WTC11 (cell line): ENCODE results near the gene WNT9B. TPM values are rescaled to one million over a fixed set of nuclear protein-coding genes. Genes with fewer than 3 reads are reported as not detected.
A peak's percentile ranks its signal among the peaks of the same experiment; 100 is the strongest.
"Not testable (repeated sequence)": the region's sequence is repeated elsewhere in the genome, so short reads cannot be mapped to it uniquely, and the experiment has no call there.

Source experiments
- ATAC-seq: fragments of 200-7000 bp; cut with Tn5 transposase; 2 replicates; pipeline ENCODE4 v1.10.0; 2021; ENCODE audit warnings: mild to moderate bottlenecking, moderate library complexity
- CTCF ChIA-PET: fragments of 300-600 bp; sonication (Branson Sonifier 250); formaldehyde crosslinking; loops from one replicate; lab custom pipeline; 2021; ENCODE audit warnings: antibody characterized with exemption; lab: Charles Lee
- POLR2A ChIA-PET: fragments of 350-600 bp; sonication (Branson Sonifier 250); formaldehyde crosslinking; loops from one replicate; lab custom pipeline; 2021; ENCODE audit warnings: antibody characterized with exemption; lab: Charles Lee
- DNase-seq: peaks from one replicate; pipeline ENCODE4 v3.0.0; 2021; ENCODE audit warnings: low spot score
- H3K27ac Mint-ChIP-seq: 2 replicates; pipeline ENCODE4 v1.8.0; 2021; ENCODE audit warnings: mixed read lengths
- H3K27me3 Mint-ChIP-seq: 2 replicates; pipeline ENCODE4 v1.8.0; 2021; ENCODE audit warnings: low read depth, mild to moderate bottlenecking, moderate library complexity, mixed read lengths
- H3K36me3 Mint-ChIP-seq: 2 replicates; pipeline ENCODE4 v1.8.0; 2021; ENCODE audit warnings: mixed read lengths
- H3K4me1 Mint-ChIP-seq: 2 replicates; pipeline ENCODE4 v1.8.0; 2022; ENCODE audit warnings: mixed read lengths
- H3K4me3 Mint-ChIP-seq: 2 replicates; pipeline ENCODE4 v1.8.0; 2021; ENCODE audit warnings: mild to moderate bottlenecking, moderate library complexity, mixed read lengths
- H3K9me3 Mint-ChIP-seq: 2 replicates; pipeline ENCODE4 v1.8.0; 2021; ENCODE audit warnings: mixed read lengths
- EMX1 ChIP-seq: fragments of 250-450 bp; sonication (Bioruptor Pico); IDR thresholded peaks from 2 replicates; pipeline ENCODE4 v1.8.0; 2021; ENCODE audit warnings: mild to moderate bottlenecking
- GABPB1 ChIP-seq: sonication (generic); formaldehyde crosslinking; IDR thresholded peaks from 2 replicates; pipeline ENCODE4 v1.8.1; 2023; ENCODE audit warnings: mild to moderate bottlenecking, missing genetic modification reagents
- HMGA2 ChIP-seq: fragments of 250-450 bp; sonication (Bioruptor Pico); IDR thresholded peaks from 2 replicates; pipeline ENCODE4 v1.4.0; 2021; ENCODE audit warnings: mild to moderate bottlenecking, moderate library complexity
- KAT7 ChIP-seq: sonication (generic); formaldehyde crosslinking; IDR thresholded peaks from 2 replicates; pipeline ENCODE4 v1.8.1; 2023; ENCODE audit warnings: missing genetic modification reagents, mild to moderate bottlenecking, borderline replicate concordance
- NFE2L1 ChIP-seq: sonication (generic); formaldehyde crosslinking; IDR thresholded peaks from 2 replicates; pipeline ENCODE4 v1.8.1; 2023; ENCODE audit warnings: missing genetic modification reagents
- ZNF263 ChIP-seq: sonication (generic); formaldehyde crosslinking; IDR thresholded peaks from 2 replicates; pipeline ENCODE4 v1.8.1; 2022; ENCODE audit warnings: low read depth, mild to moderate bottlenecking, moderate library complexity, missing genetic modification reagents
- ZNF416 ChIP-seq: fragments of 250-450 bp; sonication (Bioruptor Pico); IDR thresholded peaks from 2 replicates; pipeline ENCODE4 v1.9.0; 2021; ENCODE audit warnings: mild to moderate bottlenecking, inconsistent platforms
- total RNA-seq: library from RNA; stranded (reverse); gene quantifications from 3 replicates; pipeline ENCODE4 v1.2.3, GENCODE V29; 2021
- TF ChIP-seq, protein P1 (sequence below): sonication (generic); formaldehyde crosslinking; IDR thresholded peaks from 2 replicates; pipeline ENCODE4 v1.8.0; 2022; ENCODE audit warnings: missing genetic modification reagents
- TF ChIP-seq, protein P2 (sequence below): sonication (generic); formaldehyde crosslinking; IDR thresholded peaks from 2 replicates; pipeline ENCODE4 v1.8.1; 2022; ENCODE audit warnings: mild to moderate bottlenecking, moderate library complexity, missing genetic modification reagents
- TF ChIP-seq, protein P3 (sequence below): fragments of 200-600 bp; IDR thresholded peaks from 2 replicates; pipeline ENCODE4 v1.8.0; 2022; ENCODE audit warnings: antibody characterized with exemption
- TF ChIP-seq, protein P4 (sequence below): sonication (generic); formaldehyde crosslinking; IDR thresholded peaks from 2 replicates; pipeline ENCODE4 v1.8.1; 2023; ENCODE audit warnings: mild to moderate bottlenecking, moderate library complexity, missing genetic modification reagents
- TF ChIP-seq, protein P5 (sequence below): sonication (generic); formaldehyde crosslinking; IDR thresholded peaks from 2 replicates; pipeline ENCODE4 v1.8.0; 2022; ENCODE audit warnings: mild to moderate bottlenecking, missing genetic modification reagents

Gene WNT9B
- total RNA-seq, 1 experiment from 2014 or later = 0.87 TPM

DNA sequence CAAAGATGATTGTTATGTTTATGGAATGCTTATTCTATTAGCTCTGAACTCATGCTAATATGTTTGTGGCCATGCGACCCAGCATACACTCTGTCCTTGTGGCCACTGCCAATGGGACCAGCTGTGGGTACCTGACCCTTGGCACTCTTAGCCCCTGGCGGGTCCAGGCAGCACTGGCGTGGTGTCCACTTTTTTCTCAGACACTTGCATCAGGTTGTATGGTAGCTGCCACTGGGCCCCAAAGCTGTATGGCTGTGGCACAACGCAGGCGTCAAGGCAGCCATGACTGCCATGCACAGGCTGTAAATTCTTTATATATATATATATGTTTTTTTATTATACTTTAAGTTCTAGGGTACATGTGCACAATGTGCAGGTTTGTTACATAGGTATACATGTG, 12.2 kb upstream of the WNT9B start:
- no peak overlapping the region for H3K4me3 Mint-ChIP-seq
- DNase-seq (no peak), ATAC-seq (no peak)
- POLR2A ChIA-PET = no interaction called here
- peaks cover 19% of the 10 kb centered on the region for H3K9me3 Mint-ChIP-seq
- H3K4me1 Mint-ChIP-seq = peaks cover 13% of the 10 kb centered on the region; the same call in 1 of the 2 replicates
- peaks cover 10% of the 10 kb centered on the region for H3K36me3 Mint-ChIP-seq
- TF ChIP-seq, protein P1, sequence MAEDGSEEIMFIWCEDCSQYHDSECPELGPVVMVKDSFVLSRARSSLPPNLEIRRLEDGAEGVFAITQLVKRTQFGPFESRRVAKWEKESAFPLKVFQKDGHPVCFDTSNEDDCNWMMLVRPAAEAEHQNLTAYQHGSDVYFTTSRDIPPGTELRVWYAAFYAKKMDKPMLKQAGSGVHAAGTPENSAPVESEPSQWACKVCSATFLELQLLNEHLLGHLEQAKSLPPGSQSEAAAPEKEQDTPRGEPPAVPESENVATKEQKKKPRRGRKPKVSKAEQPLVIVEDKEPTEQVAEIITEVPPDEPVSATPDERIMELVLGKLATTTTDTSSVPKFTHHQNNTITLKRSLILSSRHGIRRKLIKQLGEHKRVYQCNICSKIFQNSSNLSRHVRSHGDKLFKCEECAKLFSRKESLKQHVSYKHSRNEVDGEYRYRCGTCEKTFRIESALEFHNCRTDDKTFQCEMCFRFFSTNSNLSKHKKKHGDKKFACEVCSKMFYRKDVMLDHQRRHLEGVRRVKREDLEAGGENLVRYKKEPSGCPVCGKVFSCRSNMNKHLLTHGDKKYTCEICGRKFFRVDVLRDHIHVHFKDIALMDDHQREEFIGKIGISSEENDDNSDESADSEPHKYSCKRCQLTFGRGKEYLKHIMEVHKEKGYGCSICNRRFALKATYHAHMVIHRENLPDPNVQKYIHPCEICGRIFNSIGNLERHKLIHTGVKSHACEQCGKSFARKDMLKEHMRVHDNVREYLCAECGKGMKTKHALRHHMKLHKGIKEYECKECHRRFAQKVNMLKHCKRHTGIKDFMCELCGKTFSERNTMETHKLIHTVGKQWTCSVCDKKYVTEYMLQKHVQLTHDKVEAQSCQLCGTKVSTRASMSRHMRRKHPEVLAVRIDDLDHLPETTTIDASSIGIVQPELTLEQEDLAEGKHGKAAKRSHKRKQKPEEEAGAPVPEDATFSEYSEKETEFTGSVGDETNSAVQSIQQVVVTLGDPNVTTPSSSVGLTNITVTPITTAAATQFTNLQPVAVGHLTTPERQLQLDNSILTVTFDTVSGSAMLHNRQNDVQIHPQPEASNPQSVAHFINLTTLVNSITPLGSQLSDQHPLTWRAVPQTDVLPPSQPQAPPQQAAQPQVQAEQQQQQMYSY (CRISPR knock-in tag) = no peak
- TF ChIP-seq, protein P2, sequence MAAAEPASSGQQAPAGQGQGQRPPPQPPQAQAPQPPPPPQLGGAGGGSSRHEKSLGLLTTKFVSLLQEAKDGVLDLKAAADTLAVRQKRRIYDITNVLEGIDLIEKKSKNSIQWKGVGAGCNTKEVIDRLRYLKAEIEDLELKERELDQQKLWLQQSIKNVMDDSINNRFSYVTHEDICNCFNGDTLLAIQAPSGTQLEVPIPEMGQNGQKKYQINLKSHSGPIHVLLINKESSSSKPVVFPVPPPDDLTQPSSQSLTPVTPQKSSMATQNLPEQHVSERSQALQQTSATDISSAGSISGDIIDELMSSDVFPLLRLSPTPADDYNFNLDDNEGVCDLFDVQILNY = no peak
- TF ChIP-seq EMX1 (CRISPR knock-in tag) (no peak), HMGA2 (CRISPR knock-in tag) (no peak), KAT7 (CRISPR knock-in tag) (no peak)
- H3K27me3 Mint-ChIP-seq = peaks cover 46% of the 10 kb centered on the region
- no peak overlapping the region for H3K27ac Mint-ChIP-seq
- CTCF ChIA-PET = no interaction called here

DNA sequence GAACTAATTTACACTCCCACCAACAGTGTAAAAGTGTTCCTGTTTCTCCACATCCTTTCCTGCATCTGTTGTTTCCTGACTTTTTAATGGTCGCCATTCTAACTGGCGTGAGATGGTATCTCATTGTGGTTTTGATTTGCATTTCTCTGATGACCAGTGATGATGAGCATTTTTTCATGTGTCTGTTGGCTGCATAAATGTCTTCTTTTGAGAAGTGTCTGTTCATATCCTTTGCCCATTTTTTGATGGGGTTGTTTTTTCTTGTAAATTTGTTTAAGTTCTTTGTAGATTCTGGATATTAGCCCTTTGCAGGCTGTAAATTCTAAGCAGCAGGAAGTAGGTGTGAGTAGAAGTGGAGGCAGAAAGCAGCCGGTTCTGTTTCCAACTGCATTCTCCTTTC, 10.8 kb upstream of the WNT9B start:
- Mint-ChIP-seq H3K9me3 (peaks cover 19% of the 10 kb centered on the region), H3K36me3 (peaks cover 10% of the 10 kb centered on the region), H3K27me3 (peaks cover 44% of the 10 kb centered on the region)
- POLR2A ChIA-PET, H3K4me1 Mint-ChIP-seq, DNase-seq, H3K27ac Mint-ChIP-seq, H3K4me3 Mint-ChIP-seq, ATAC-seq: not testable (repeated sequence)
- CTCF ChIA-PET = interaction anchor here (2.6 kb wide), 1 partner anchor 102 kb away, joined by 24 read pairs; no protein-coding TSS in a partner anchor

DNA sequence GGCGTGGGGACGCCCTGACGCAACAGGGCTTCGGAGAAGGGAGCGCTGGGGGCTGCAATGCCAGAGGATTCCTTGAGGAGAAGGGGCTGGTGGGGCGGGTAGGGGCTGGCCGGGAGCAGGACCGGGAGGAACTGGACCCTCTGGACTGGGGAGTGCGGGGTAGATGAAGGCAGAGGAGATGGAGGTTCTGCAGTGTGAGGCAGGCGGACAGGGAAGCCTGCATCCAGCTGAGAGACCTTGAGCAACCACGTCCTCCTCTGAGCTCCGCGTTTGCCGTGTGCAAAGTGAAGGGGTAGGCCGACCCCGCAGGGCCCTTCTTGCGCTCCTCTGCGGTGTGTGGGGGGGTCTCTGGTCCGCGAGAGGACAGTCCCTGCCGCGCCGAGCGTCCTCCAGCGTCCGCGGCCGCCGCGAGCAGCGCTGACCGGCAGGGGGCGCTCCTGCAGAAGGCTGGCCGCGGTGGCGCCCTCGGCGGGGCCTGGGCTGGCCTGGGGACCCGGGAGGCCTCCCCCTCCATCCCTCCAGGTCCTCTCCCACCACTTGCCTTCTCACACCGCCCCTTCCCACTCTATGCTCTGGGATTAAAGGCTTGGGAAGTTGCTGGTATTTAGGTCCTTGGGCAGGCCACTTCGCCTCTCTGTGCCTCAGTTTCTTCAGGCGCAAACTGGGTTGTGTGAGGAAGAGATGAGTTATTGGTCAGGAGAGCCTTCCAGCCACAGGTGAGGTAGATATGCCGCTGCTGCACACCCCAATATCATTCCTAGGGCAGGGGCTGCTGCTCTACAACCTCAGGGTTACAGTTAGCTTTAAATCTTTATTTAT, 9.6 kb upstream of the WNT9B start:
- peak; percentile 92 for ATAC-seq
- Mint-ChIP-seq H3K27ac (no peak overlapping the region), H3K27me3 (peaks cover 44% of the 10 kb centered on the region), H3K4me3 (peak overlapping the region; percentile 56), H3K9me3 (peaks cover 19% of the 10 kb centered on the region), H3K4me1 (peaks cover 3% of the 10 kb centered on the region; the same call in 1 of the 2 replicates), H3K36me3 (peaks cover 10% of the 10 kb centered on the region)
- ChIA-PET POLR2A (no interaction called here), CTCF (interaction anchor here (0.5 to 2.9 kb wide), 10 partner anchors 9 to 101 kb away, joined by 3 to 24 read pairs (median 4); no protein-coding TSS in a partner anchor)
- peak; percentile 78 for DNase-seq
- TF ChIP-seq, protein P2 = 0 out of 2 replicates have a peak, but pooled peaks have one; percentile 46
- TF ChIP-seq, protein P3, sequence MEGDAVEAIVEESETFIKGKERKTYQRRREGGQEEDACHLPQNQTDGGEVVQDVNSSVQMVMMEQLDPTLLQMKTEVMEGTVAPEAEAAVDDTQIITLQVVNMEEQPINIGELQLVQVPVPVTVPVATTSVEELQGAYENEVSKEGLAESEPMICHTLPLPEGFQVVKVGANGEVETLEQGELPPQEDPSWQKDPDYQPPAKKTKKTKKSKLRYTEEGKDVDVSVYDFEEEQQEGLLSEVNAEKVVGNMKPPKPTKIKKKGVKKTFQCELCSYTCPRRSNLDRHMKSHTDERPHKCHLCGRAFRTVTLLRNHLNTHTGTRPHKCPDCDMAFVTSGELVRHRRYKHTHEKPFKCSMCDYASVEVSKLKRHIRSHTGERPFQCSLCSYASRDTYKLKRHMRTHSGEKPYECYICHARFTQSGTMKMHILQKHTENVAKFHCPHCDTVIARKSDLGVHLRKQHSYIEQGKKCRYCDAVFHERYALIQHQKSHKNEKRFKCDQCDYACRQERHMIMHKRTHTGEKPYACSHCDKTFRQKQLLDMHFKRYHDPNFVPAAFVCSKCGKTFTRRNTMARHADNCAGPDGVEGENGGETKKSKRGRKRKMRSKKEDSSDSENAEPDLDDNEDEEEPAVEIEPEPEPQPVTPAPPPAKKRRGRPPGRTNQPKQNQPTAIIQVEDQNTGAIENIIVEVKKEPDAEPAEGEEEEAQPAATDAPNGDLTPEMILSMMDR = peak; percentile 96
- peak; percentile 49; the same call in 1 of the 2 replicates for TF ChIP-seq GABPB1 (CRISPR knock-in tag)
- 0 out of 2 replicates have a peak, but pooled peaks have one; percentile 26 for TF ChIP-seq ZNF263
- TF ChIP-seq, protein P4, sequence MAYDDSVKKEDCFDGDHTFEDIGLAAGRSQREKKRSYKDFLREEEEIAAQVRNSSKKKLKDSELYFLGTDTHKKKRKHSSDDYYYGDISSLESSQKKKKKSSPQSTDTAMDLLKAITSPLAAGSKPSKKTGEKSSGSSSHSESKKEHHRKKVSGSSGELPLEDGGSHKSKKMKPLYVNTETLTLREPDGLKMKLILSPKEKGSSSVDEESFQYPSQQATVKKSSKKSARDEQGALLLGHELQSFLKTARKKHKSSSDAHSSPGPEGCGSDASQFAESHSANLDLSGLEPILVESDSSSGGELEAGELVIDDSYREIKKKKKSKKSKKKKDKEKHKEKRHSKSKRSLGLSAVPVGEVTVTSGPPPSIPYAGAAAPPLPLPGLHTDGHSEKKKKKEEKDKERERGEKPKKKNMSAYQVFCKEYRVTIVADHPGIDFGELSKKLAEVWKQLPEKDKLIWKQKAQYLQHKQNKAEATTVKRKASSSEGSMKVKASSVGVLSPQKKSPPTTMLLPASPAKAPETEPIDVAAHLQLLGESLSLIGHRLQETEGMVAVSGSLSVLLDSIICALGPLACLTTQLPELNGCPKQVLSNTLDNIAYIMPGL = peak; percentile 92
- peak; percentile 58; the same call in 1 of the 2 replicates for TF ChIP-seq ZNF416 (CRISPR knock-in tag)
- TF ChIP-seq, protein P5, sequence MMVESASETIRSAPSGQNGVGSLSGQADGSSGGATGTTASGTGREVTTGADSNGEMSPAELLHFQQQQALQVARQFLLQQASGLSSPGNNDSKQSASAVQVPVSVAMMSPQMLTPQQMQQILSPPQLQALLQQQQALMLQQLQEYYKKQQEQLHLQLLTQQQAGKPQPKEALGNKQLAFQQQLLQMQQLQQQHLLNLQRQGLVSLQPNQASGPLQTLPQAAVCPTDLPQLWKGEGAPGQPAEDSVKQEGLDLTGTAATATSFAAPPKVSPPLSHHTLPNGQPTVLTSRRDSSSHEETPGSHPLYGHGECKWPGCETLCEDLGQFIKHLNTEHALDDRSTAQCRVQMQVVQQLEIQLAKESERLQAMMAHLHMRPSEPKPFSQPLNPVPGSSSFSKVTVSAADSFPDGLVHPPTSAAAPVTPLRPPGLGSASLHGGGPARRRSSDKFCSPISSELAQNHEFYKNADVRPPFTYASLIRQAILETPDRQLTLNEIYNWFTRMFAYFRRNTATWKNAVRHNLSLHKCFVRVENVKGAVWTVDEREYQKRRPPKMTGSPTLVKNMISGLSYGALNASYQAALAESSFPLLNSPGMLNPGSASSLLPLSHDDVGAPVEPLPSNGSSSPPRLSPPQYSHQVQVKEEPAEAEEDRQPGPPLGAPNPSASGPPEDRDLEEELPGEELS (CRISPR knock-in tag) = no peak
- no peak for TF ChIP-seq NFE2L1 (CRISPR knock-in tag)
